DMS153 treated with DMSO at 0.1 percent for 48 hours (cell line): ENCODE measurements around the gene GFRA1.

Experiments used
- DNase-seq: peaks from one replicate; lab custom pipeline; 2025; ENCODE audit not compliant: unreplicated experiment; lab: John Stamatoyannopoulos, UW

GFRA1 gene

GRCh38 chr10:116272440-116273283 is at the start of gene GFRA1:
Gene GFRA1 (minus strand): TSS chr10:116273206. CDS start chr10:116272029, 1,177 bp downstream.
- DNase-seq = no peak

GRCh38 chr10:116316503-116316902 is 43.5 kb upstream of the GFRA1 start:
- DNase-seq = no peak

GRCh38 chr10:116312548-116312947 is 39.5 kb upstream of the GFRA1 start:
- no peak for DNase-seq

GRCh38 chr10:116311706-116312490 is 38.9 kb upstream of the GFRA1 start:
- DNase-seq = no peak

- DNase-seq = no peak
These were observed 38.0 kb upstream of the GFRA1 start for GRCh38 chr10:116311016-116311415.

- no peak for DNase-seq
These were observed 34.4 kb upstream of the GFRA1 start for GRCh38 chr10:116307455-116307854.

GRCh38 chr10:116306847-116307246 is 33.8 kb upstream of the GFRA1 start:
- DNase-seq = no peak

GRCh38 chr10:116304923-116305322 is 31.9 kb upstream of the GFRA1 start:
- DNase-seq = no peak

GRCh38 chr10:116300542-116300941 is 27.5 kb upstream of the GFRA1 start:
- no peak for DNase-seq

GRCh38 chr10:116298586-116298985 is 25.6 kb upstream of the GFRA1 start:
- DNase-seq = no peak

GRCh38 chr10:116296291-116296721 is 23.3 kb upstream of the GFRA1 start:
- no peak for DNase-seq

- DNase-seq = no peak
These were observed 19.5 kb upstream of the GFRA1 start for GRCh38 chr10:116292493-116292892.

GRCh38 chr10:116289652-116290051 is 16.6 kb upstream of the GFRA1 start:
- no peak for DNase-seq

GRCh38 chr10:116287906-116288501 is 15.0 kb upstream of the GFRA1 start:
- peak; percentile 25 for DNase-seq

- DNase-seq = no peak
These were observed 13.7 kb upstream of the GFRA1 start for GRCh38 chr10:116286626-116287200.

- DNase-seq = no peak
These were observed 8.8 kb upstream of the GFRA1 start for GRCh38 chr10:116281775-116282174.

GRCh38 chr10:116278846-116279245 is 5.8 kb upstream of the GFRA1 start:
- no peak for DNase-seq

- DNase-seq = no peak
These were observed 4.0 kb upstream of the GFRA1 start for GRCh38 chr10:116276981-116277380.

GRCh38 chr10:116274064-116274904 is 1.3 kb upstream of the GFRA1 start:
- DNase-seq = peak; percentile 10
